GM18909 (cell line): ENCODE measurements around the gene PIK3R1.
A peak's percentile ranks its signal among the peaks of the same experiment; 100 is the strongest.

ENCODE experiments used
- ATAC-seq: cut with Tn5 transposase; IDR thresholded peaks from one replicate; pipeline ENCODE4 v1.9.1; 2021; ENCODE audit warnings: mild to moderate bottlenecking; ENCODE audit not compliant: unreplicated experiment, poor library complexity

PIK3R1 gene

GRCh38 chr5:68315679-68316271, 100.2 kb downstream of the PIK3R1 start:
- ATAC-seq: peak; percentile 99

- ATAC-seq: no peak
Measured at GRCh38 chr5:68316469-68316868, 100.9 kb downstream of the PIK3R1 start.

- ATAC-seq: no peak
Measured at GRCh38 chr5:68317646-68318045, 102.1 kb downstream of the PIK3R1 start.

- ATAC-seq: no peak
Measured at GRCh38 chr5:68318955-68319705, 103.6 kb downstream of the PIK3R1 start.

- ATAC-seq: no peak
Measured at GRCh38 chr5:68319706-68320412, 104.3 kb downstream of the PIK3R1 start.

GRCh38 chr5:68320413-68320986, 104.9 kb downstream of the PIK3R1 start:
- ATAC-seq: no peak

- ATAC-seq: no peak
Measured at GRCh38 chr5:68325065-68325580, 109.6 kb downstream of the PIK3R1 start.

GRCh38 chr5:68329554-68330255, 114.1 kb downstream of the PIK3R1 start:
- ATAC-seq: no peak

GRCh38 chr5:68330574-68330973, 115.0 kb downstream of the PIK3R1 start:
- ATAC-seq: no peak

GRCh38 chr5:68331192-68332079, 115.9 kb downstream of the PIK3R1 start:
- peak; percentile 69 for ATAC-seq

- ATAC-seq: peak; percentile 15
Measured at GRCh38 chr5:68332080-68332451, 116.5 kb downstream of the PIK3R1 start.

GRCh38 chr5:68332556-68332955, 117.0 kb downstream of the PIK3R1 start:
- peak; percentile 61 for ATAC-seq

- ATAC-seq: no peak
Measured at GRCh38 chr5:68333649-68334552, 118.3 kb downstream of the PIK3R1 start.

GRCh38 chr5:68334553-68334886, 119.0 kb downstream of the PIK3R1 start:
- no peak for ATAC-seq

GRCh38 chr5:68335075-68335474, 119.5 kb downstream of the PIK3R1 start:
- no peak for ATAC-seq

GRCh38 chr5:68336200-68336599, 120.6 kb downstream of the PIK3R1 start:
- ATAC-seq: no peak

- ATAC-seq: no peak
Measured at GRCh38 chr5:68337235-68337634, 121.7 kb downstream of the PIK3R1 start.

- no peak for ATAC-seq
Measured at GRCh38 chr5:68339921-68340321, 124.4 kb downstream of the PIK3R1 start.
